Measurements from ENCODE around the gene RTN4RL1. TPM values are rescaled to one million over a fixed set of nuclear protein-coding genes. Genes with fewer than 3 reads are reported as not detected.

RTN4RL1 gene
- total RNA-seq, 1 experiment from 2014 or later = 0.80 TPM

GRCh38 chr17:2020721-2021120, 4.4 kb downstream of the RTN4RL1 start:
- Histone ChIP-seq H3K36me3 (ENCODE audit: control insufficient read depth, insufficient read depth, low read length) (no peaks in the 10 kb centered on the region), H3K4me3 (ENCODE audit: low read depth in 2 of 2, low read length in 2 of 2) (no peak overlapping the region), H3K27ac (ENCODE audit: low read length) (no peak overlapping the region), H3K27me3 (ENCODE audit: control insufficient read depth, insufficient read depth, low read length) (no peaks in the 10 kb centered on the region; the same call in 1 of the 2 replicates), H3K4me1 (ENCODE audit: control insufficient read depth, insufficient read depth, low read length) (no peaks in the 10 kb centered on the region), H3K9me3 (ENCODE audit: control insufficient read depth, insufficient read depth, low read depth, low read length) (no peaks in the 10 kb centered on the region)
- CTCF ChIA-PET = no interaction called here
- no peak for DNase-seq (ENCODE audit: low read depth, low spot score)
- intact Hi-C loops (cut with micrococcal nuclease; ENCODE audit: unreplicated experiment) (no loop called here), in situ Hi-C loops (cut with HindIII; ENCODE audit: low pct_unique_long_range_greater_than_20kb, low sequenced_read_pairs) (no loop called here)
- ATAC-seq = no peak
- TF ChIP-seq SIN3A (IDR thresholded peaks at IDR 0.05; ENCODE audit: borderline replicate concordance, insufficient read depth, low read depth, low read length) (no peak), CTCF (IDR thresholded peaks at IDR 0.05) (no peak), POLR2AphosphoS5 (IDR thresholded peaks at IDR 0.05; ENCODE audit: low read depth, low read length) (no peak), TCF7L2 (IDR thresholded peaks at IDR 0.05; ENCODE audit: low read depth, low read length) (no peak)
- POLR2A ChIA-PET = no interaction called here
- no TSS peak for BruUV-seq (replicated peaks)

- no peak for DNase-seq (ENCODE audit: low read depth, low spot score)
- no peaks in the 10 kb centered on the region for H3K4me1 ChIP-seq (ENCODE audit: control insufficient read depth, insufficient read depth, low read length)
- no peak overlapping the region for H3K27ac ChIP-seq (ENCODE audit: low read length)
- no peaks in the 10 kb centered on the region for H3K9me3 ChIP-seq (ENCODE audit: control insufficient read depth, insufficient read depth, low read depth, low read length)
- ChIA-PET POLR2A (no interaction called here), CTCF (interaction anchor here (1.4 kb wide), 1 partner anchor 111 kb away, joined by 4 read pairs; no protein-coding TSS in a partner anchor)
- no peaks in the 10 kb centered on the region; the same call in 1 of the 2 replicates for H3K27me3 ChIP-seq (ENCODE audit: control insufficient read depth, insufficient read depth, low read length)
- TF ChIP-seq POLR2AphosphoS5 (IDR thresholded peaks at IDR 0.05; ENCODE audit: low read depth, low read length) (no peak), CTCF (IDR thresholded peaks at IDR 0.05) (no peak), SIN3A (IDR thresholded peaks at IDR 0.05; ENCODE audit: borderline replicate concordance, insufficient read depth, low read depth, low read length) (no peak), REST (IDR thresholded peaks at IDR 0.05; ENCODE audit: insufficient read depth in 1 of 2, low read depth in 2 of 2, low read length in 1 of 2) (no peak), TCF7L2 (IDR thresholded peaks at IDR 0.05; ENCODE audit: low read depth, low read length) (no peak)
- no peak overlapping the region for H3K4me3 ChIP-seq (ENCODE audit: low read depth in 2 of 2, low read length in 2 of 2)
- intact Hi-C loops (cut with micrococcal nuclease; ENCODE audit: unreplicated experiment) (no loop called here), in situ Hi-C loops (cut with HindIII; ENCODE audit: low pct_unique_long_range_greater_than_20kb, low sequenced_read_pairs) (no loop called here)
- H3K36me3 ChIP-seq (ENCODE audit: control insufficient read depth, insufficient read depth, low read length) = no peaks in the 10 kb centered on the region
- BruUV-seq (replicated peaks) = no TSS peak
- no peak for ATAC-seq
These were observed 5.4 kb downstream of the RTN4RL1 start for GRCh38 chr17:2019723-2020122.

All from Panc1 (cell line).